Natural killer cell (primary cell): ENCODE results near the gene DNMBP. TPM values are rescaled to one million over a fixed set of nuclear protein-coding genes. Genes with fewer than 3 reads are reported as not detected.

ENCODE experiments used
- ATAC-seq, 3 donors: fragments of 150-1000 bp in 2 of 3; fragments of 200-7000 bp in 1 of 3; cut with Tn5 transposase; 1 replicate in 1 of 3; 2 replicates in 2 of 3; pipeline ENCODE4 v1.10.0; 2021; ENCODE audit warnings: mild to moderate bottlenecking in 2 of 3, moderate library complexity in 2 of 3
- DNase-seq, 2 donors: peaks; one replicate each; pipeline versions ENCODE4 v3.0.0 to v3.0.0-alpha.2; 2013 to 2021; ENCODE audit warnings: mixed read lengths in 1 of 2
- H3K27ac ChIP-seq: one replicate; pipeline ENCODE4 v1.5.1; 2013; ENCODE audit warnings: mild to moderate bottlenecking, low read length
- H3K27me3 ChIP-seq: one replicate; pipeline ENCODE4 v1.6.1; 2013; ENCODE audit warnings: low read length; ENCODE audit not compliant: control insufficient read depth, insufficient read depth
- H3K36me3 ChIP-seq: one replicate; pipeline ENCODE4 v1.6.1; 2013; ENCODE audit warnings: low read length; ENCODE audit not compliant: control insufficient read depth, insufficient read depth
- H3K4me1 ChIP-seq: one replicate; pipeline ENCODE4 v1.6.1; 2013; ENCODE audit warnings: low read length; ENCODE audit not compliant: control insufficient read depth, insufficient read depth
- H3K4me3 ChIP-seq: one replicate; pipeline ENCODE4 v1.5.1; 2013; ENCODE audit warnings: low read length
- H3K9me3 ChIP-seq: one replicate; pipeline ENCODE4 v1.6.1; 2013; ENCODE audit warnings: low read length; ENCODE audit not compliant: control insufficient read depth, insufficient read depth
- H3K27ac Mint-ChIP-seq, 2 donors: one replicate each; pipeline ENCODE4 v1.8.0; 2022; ENCODE audit warnings: mild to moderate bottlenecking in 2 of 2, mixed read lengths in 2 of 2, moderate library complexity in 1 of 2
- H3K27me3 Mint-ChIP-seq, 2 donors: one replicate each; pipeline ENCODE4 v1.8.0; 2022; ENCODE audit warnings: low read depth in 2 of 2, mixed read lengths in 2 of 2
- H3K36me3 Mint-ChIP-seq: one replicate; pipeline ENCODE4 v1.8.0; 2022; ENCODE audit warnings: mixed read lengths
- H3K4me1 Mint-ChIP-seq, 2 donors: one replicate each; pipeline ENCODE4 v1.8.0; 2022; ENCODE audit warnings: mixed read lengths in 2 of 2
- H3K4me3 Mint-ChIP-seq: one replicate; pipeline ENCODE4 v1.8.0; 2022; ENCODE audit warnings: mild to moderate bottlenecking, moderate library complexity, mixed read lengths
- H3K9me3 Mint-ChIP-seq, 2 donors: one replicate each; pipeline ENCODE4 v1.8.0; 2022; ENCODE audit warnings: mixed read lengths in 2 of 2
- CTCF ChIP-seq: fragments of 200-600 bp; IDR thresholded peaks from one replicate; pipeline ENCODE4 v1.8.0; 2022; ENCODE audit warnings: antibody characterized with exemption
- WGBS: methylation state at CpG from one replicate; pipeline ENCODE4 v1.1.7; 2013; ENCODE audit warnings: missing lambda C conversion rate; ENCODE audit not compliant: insufficient coverage; 5-methylcytosine and 5-hydroxymethylcytosine counted together
- intact Hi-C: fragments of 100-400 bp; cut with micrococcal nuclease; formaldehyde crosslinking; loops from one replicate; pipeline ENCODE4 v1.14.2; 2022
- total RNA-seq, 4 donors: library from RNA; stranded (reverse); fragments of 120-200 nt in 1 of 4; gene quantifications; one replicate each; pipeline versions ENCODE4 v1.2.3 to v1.2.4, GENCODE V29; 2013 to 2022

The DNMBP gene
- total RNA-seq, 3 donors from 2014 or later (not counting 1 experiment from before 2014, with no cell fraction given): 13.8 to 15.4 (median 14.4) TPM

GRCh38 chr10:100020142-100020885 lies 10.6 kb upstream of the DNMBP start:
- Histone ChIP-seq H3K27ac (no peak overlapping the region), H3K27me3 (no peaks in the 10 kb centered on the region), H3K9me3 (no peaks in the 10 kb centered on the region), H3K4me1 (peaks cover 3% of the 10 kb centered on the region), H3K4me3 (no peak overlapping the region), H3K36me3 (no peaks in the 10 kb centered on the region)
- peak overlapping the region in 1 of 2 donors; percentile 3 for H3K27ac Mint-ChIP-seq
- H3K4me1 Mint-ChIP-seq: peaks cover 6 to 9% of the 10 kb centered on the region in 2 donors
- DNase-seq (peak in 1 of 2 donors; percentile 17), ATAC-seq (peak; percentile 34 to 83 (median 39))
- no peak for TF ChIP-seq CTCF
- H3K27me3 Mint-ChIP-seq: peaks cover 2 to 11% of the 10 kb centered on the region in 2 donors
- no peak overlapping the region for H3K4me3 Mint-ChIP-seq
- intact Hi-C loops: no loop called here
- 44% methylated on average over 3 of the region's 5 CpGs for WGBS
- H3K9me3 Mint-ChIP-seq: no peaks in the 10 kb centered on the region
- no peaks in the 10 kb centered on the region for H3K36me3 Mint-ChIP-seq

- intact Hi-C loops: loop anchor here (10.0 kb wide), 1 partner anchor 175 kb away; no protein-coding TSS in a partner anchor
- no peak overlapping the region for H3K4me3 Mint-ChIP-seq
- Histone ChIP-seq H3K27me3 (no peaks in the 10 kb centered on the region), H3K4me3 (no peak overlapping the region), H3K9me3 (no peaks in the 10 kb centered on the region), H3K4me1 (peaks cover 3% of the 10 kb centered on the region), H3K36me3 (no peaks in the 10 kb centered on the region), H3K27ac (no peak overlapping the region)
- H3K4me1 Mint-ChIP-seq: peaks cover 6 to 9% of the 10 kb centered on the region in 2 donors
- no peak for TF ChIP-seq CTCF
- H3K9me3 Mint-ChIP-seq: no peaks in the 10 kb centered on the region
- H3K27me3 Mint-ChIP-seq: peaks cover 2 to 11% of the 10 kb centered on the region in 2 donors
- WGBS: 81% methylated on average over 3 of the region's 3 CpGs
- ATAC-seq: no peak
- no peak for DNase-seq
- H3K27ac Mint-ChIP-seq: no peak overlapping the region
- H3K36me3 Mint-ChIP-seq: no peaks in the 10 kb centered on the region
These were observed 10.0 kb upstream of the DNMBP start for GRCh38 chr10:100019787-100020141.

- Histone ChIP-seq H3K36me3 (no peaks in the 10 kb centered on the region), H3K9me3 (no peaks in the 10 kb centered on the region), H3K4me3 (no peak overlapping the region), H3K27ac (peak overlapping the region; percentile 19), H3K27me3 (no peaks in the 10 kb centered on the region), H3K4me1 (peaks cover 8% of the 10 kb centered on the region)
- H3K27me3 Mint-ChIP-seq: peaks cover 2 to 11% of the 10 kb centered on the region in 2 donors
- H3K9me3 Mint-ChIP-seq: no peaks in the 10 kb centered on the region
- ATAC-seq (no peak), DNase-seq (no peak)
- no peak overlapping the region for H3K4me3 Mint-ChIP-seq
- 57% methylated on average over 5 of the region's 5 CpGs for WGBS
- peaks cover 12% of the 10 kb centered on the region in 2 donors for H3K4me1 Mint-ChIP-seq
- no peaks in the 10 kb centered on the region for H3K36me3 Mint-ChIP-seq
- no peak for TF ChIP-seq CTCF
- no peak overlapping the region for H3K27ac Mint-ChIP-seq
- intact Hi-C loops: loop anchor here (10.0 kb wide), 1 partner anchor 169 kb away; no protein-coding TSS in a partner anchor
These were observed 4.5 kb upstream of the DNMBP start for GRCh38 chr10:100014071-100014762.
